ENCODE data around the gene CLK4. TPM values are rescaled to one million over a fixed set of nuclear protein-coding genes. Genes with fewer than 3 reads are reported as not detected.

CLK4 gene
- total RNA-seq, 4 donors from 2014 or later = 16.0 to 59.0 (median 27.2) TPM

GRCh38 chr5:178555005-178555404 is 71.8 kb downstream of the CLK4 start:
- Histone ChIP-seq H3K27me3 (peaks cover 4% of the 10 kb centered on the region), H3K4me3 (no peak overlapping the region), H3K4me1 (no peaks in the 10 kb centered on the region), H3K9me3 (no peaks in the 10 kb centered on the region), H3K27ac (no peak overlapping the region), H3K36me3 (no peaks in the 10 kb centered on the region)
- WGBS, 2 donors (ENCODE audit: low coverage in 1 of 2) = 83 to 100% methylated on average over 2 of the region's 7 CpGs
- TF ChIP-seq POLR2AphosphoS5 (IDR thresholded peaks at IDR 0.05) = no peak
- no peak for TF ChIP-seq CTCF (IDR thresholded peaks at IDR 0.05)
- no peak for TF ChIP-seq EP300 (IDR thresholded peaks at IDR 0.05)
- no peak for TF ChIP-seq POLR2A (IDR thresholded peaks at IDR 0.05)
- ATAC-seq = no peak

- Histone ChIP-seq H3K9me3 (no peaks in the 10 kb centered on the region), H3K4me3 (no peak overlapping the region), H3K4me1 (no peaks in the 10 kb centered on the region), H3K36me3 (no peaks in the 10 kb centered on the region), H3K27ac (no peak overlapping the region), H3K27me3 (peaks cover 4% of the 10 kb centered on the region)
- no peak for TF ChIP-seq CTCF (IDR thresholded peaks at IDR 0.05)
- no peak for TF ChIP-seq POLR2AphosphoS5 (IDR thresholded peaks at IDR 0.05)
- TF ChIP-seq EP300 (IDR thresholded peaks at IDR 0.05) = no peak
- no peak for TF ChIP-seq POLR2A (IDR thresholded peaks at IDR 0.05)
- WGBS, 2 donors (ENCODE audit: low coverage in 1 of 2) = 90 to 93% methylated on average over 2 to 11 of the region's 11 CpGs
- ATAC-seq = no peak
Measured at GRCh38 chr5:178554311-178554710, 72.5 kb downstream of the CLK4 start.

- Histone ChIP-seq H3K27me3 (peaks cover 4% of the 10 kb centered on the region), H3K27ac (no peak overlapping the region), H3K4me1 (no peaks in the 10 kb centered on the region), H3K36me3 (no peaks in the 10 kb centered on the region), H3K4me3 (no peak overlapping the region), H3K9me3 (no peaks in the 10 kb centered on the region)
- ATAC-seq = no peak
- 73 to 77% methylated on average over 9 of the region's 13 CpGs for WGBS, 2 donors (ENCODE audit: low coverage in 1 of 2)
- TF ChIP-seq POLR2AphosphoS5 (IDR thresholded peaks at IDR 0.05) (no peak), POLR2A (IDR thresholded peaks at IDR 0.05) (no peak), CTCF (IDR thresholded peaks at IDR 0.05) (no peak), EP300 (IDR thresholded peaks at IDR 0.05) (no peak)
Measured at GRCh38 chr5:178553517-178553916, 73.3 kb downstream of the CLK4 start.

Small RNA genes within 50 kb of the gene (small RNA-seq; reads per million reads assigned to genes)
- gene RN7SKP70 = 0 reads per million in 4 donors

Other genes with a start within 250 kb of the CLK4 start
- gene COL23A1, start 36.7 kb downstream of the CLK4 start, total RNA-seq = 1 to 10 TPM in 3 of 4 donors, under 1 TPM in 1; 0.93 to 4.6 (median 2.4) TPM
- 10 to 100 TPM; 14.3 to 36.9 (median 18.5) TPM for gene ZNF354A, start 103.6 kb upstream of the CLK4 start, total RNA-seq
- 10 to 100 TPM; 12.4 to 21.0 (median 18.4) TPM for gene ZNF354B, start 232.9 kb upstream of the CLK4 start, total RNA-seq

All from gastroesophageal sphincter (tissue), 4 donors.